Measurements from ENCODE around the gene CTTN.

DNA sequence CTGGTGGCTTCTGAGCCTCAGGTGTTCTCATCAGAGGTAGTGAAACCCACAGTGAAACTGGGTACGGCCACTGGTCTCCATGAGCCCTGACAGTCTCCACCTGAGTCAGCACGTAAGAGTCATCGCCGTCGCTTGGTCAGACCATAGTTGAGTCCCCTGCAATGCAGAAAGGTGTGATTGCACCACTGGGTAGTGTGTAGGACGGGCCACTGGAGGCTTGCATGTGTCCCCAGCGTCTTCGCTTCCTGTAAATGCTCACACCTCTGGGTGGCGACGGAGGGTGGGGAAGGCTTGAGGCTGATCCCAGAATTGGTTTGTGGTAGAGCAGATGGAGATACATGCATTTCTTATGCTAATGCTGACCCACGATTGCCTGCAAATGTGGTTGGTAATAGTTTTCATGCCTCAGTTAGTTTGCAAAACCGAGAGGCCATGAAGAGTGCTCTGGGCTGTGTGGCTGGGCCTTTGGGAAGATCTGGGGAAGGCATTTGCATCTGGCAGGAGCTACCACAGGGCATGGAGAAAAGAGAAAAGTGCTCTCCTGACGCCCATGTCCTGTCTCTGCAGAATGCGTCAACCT lies 26.5 kb downstream of the CTTN start:
- TF ChIP-seq CTCF (conservative IDR thresholded peaks at IDR 0.05; ENCODE audit: low read length) (no peak; the same call in 1 of the 2 replicates), EZH2phosphoT487 (IDR thresholded peaks at IDR 0.05; ENCODE audit: borderline replicate concordance) (no peak)
